ENCODE measurements around the gene MIPEP. TPM values are rescaled to one million over a fixed set of nuclear protein-coding genes. Genes with fewer than 3 reads are reported as not detected.
A peak's percentile ranks its signal among the peaks of the same experiment; 100 is the strongest.

MIPEP gene
- total and polyA plus RNA-seq, 2 donors (not counting 1 experiment from before 2014, with no cell fraction given), result 90.0 to 92.5 TPM

GRCh38 chr13:23811366-23812062 lies 77.7 kb downstream of the MIPEP start:
- Histone ChIP-seq H3K4me1 (ENCODE audit: control insufficient read depth, extremely low read depth, insufficient read depth, low read length) (peaks cover 9% of the 10 kb centered on the region), H3K36me3 (ENCODE audit: control insufficient read depth, insufficient read depth, low read length) (no peaks in the 10 kb centered on the region), H3K9ac (ENCODE audit: insufficient read depth, low read length) (no peak overlapping the region), H3K27ac (ENCODE audit: insufficient read depth, low read length) (no peak overlapping the region), H3K4me3 (replicated peaks in 1 of 4; ENCODE audit: control extremely low read depth in 1 of 4, insufficient read depth in 1 of 4, low read depth in 3 of 4, low read length in 4 of 4) (no peak overlapping the region), H3K4me2 (ENCODE audit: extremely low read depth, insufficient read depth, low read length) (no peak overlapping the region), H3K79me2 (ENCODE audit: control insufficient read depth, insufficient read depth, low read length) (no peaks in the 10 kb centered on the region), H4K20me1 (ENCODE audit: control insufficient read depth, extremely low read depth, insufficient read depth, low read length) (no peaks in the 10 kb centered on the region), H2AFZ (ENCODE audit: low read length) (no peak overlapping the region), H3K9me3 (ENCODE audit: control insufficient read depth, insufficient read depth, low read depth, low read length) (no peaks in the 10 kb centered on the region), H3K27me3 (ENCODE audit: control insufficient read depth, insufficient read depth, low read length) (no peaks in the 10 kb centered on the region)
- TF ChIP-seq CTCF (conservative IDR thresholded peaks at IDR 0.05 in 1 of 2, IDR thresholded peaks at IDR 0.05 in 1 of 2; ENCODE audit: low read depth in 1 of 2, low read length in 2 of 2) (no peak), EZH2 (IDR thresholded peaks at IDR 0.05; ENCODE audit: low read length, missing control alignments) (no peak)
- DNase-seq (ENCODE audit: low read depth in 2 of 2), result no peak

GRCh38 chr13:23810685-23811240 lies 78.4 kb downstream of the MIPEP start:
- H3K79me2 ChIP-seq (ENCODE audit: control insufficient read depth, insufficient read depth, low read length), result no peaks in the 10 kb centered on the region

GRCh38 chr13:23808803-23809202 lies 80.4 kb downstream of the MIPEP start:
- H3K4me1 ChIP-seq (ENCODE audit: control insufficient read depth, extremely low read depth, insufficient read depth, low read length), result peaks cover 9% of the 10 kb centered on the region
- H2AFZ ChIP-seq (ENCODE audit: low read length), result no peak overlapping the region
- no peak overlapping the region for H3K27ac ChIP-seq (ENCODE audit: insufficient read depth, low read length)
- H4K20me1 ChIP-seq (ENCODE audit: control insufficient read depth, extremely low read depth, insufficient read depth, low read length), result no peaks in the 10 kb centered on the region
- TF ChIP-seq EZH2 (IDR thresholded peaks at IDR 0.05; ENCODE audit: low read length, missing control alignments) (no peak), CTCF (conservative IDR thresholded peaks at IDR 0.05 in 1 of 2, IDR thresholded peaks at IDR 0.05 in 1 of 2; ENCODE audit: low read depth in 1 of 2, low read length in 2 of 2) (no peak)
- no peaks in the 10 kb centered on the region for H3K9me3 ChIP-seq (ENCODE audit: control insufficient read depth, insufficient read depth, low read depth, low read length)
- H3K79me2 ChIP-seq (ENCODE audit: control insufficient read depth, insufficient read depth, low read length), result no peaks in the 10 kb centered on the region
- H3K4me3 ChIP-seq (replicated peaks in 1 of 4; ENCODE audit: control extremely low read depth in 1 of 4, insufficient read depth in 1 of 4, low read depth in 3 of 4, low read length in 4 of 4), result no peak overlapping the region
- no peaks in the 10 kb centered on the region for H3K27me3 ChIP-seq (ENCODE audit: control insufficient read depth, insufficient read depth, low read length)
- no peaks in the 10 kb centered on the region for H3K36me3 ChIP-seq (ENCODE audit: control insufficient read depth, insufficient read depth, low read length)
- H3K9ac ChIP-seq (ENCODE audit: insufficient read depth, low read length), result no peak overlapping the region
- DNase-seq (ENCODE audit: low read depth in 2 of 2), result no peak
- no peak overlapping the region for H3K4me2 ChIP-seq (ENCODE audit: extremely low read depth, insufficient read depth, low read length)

More at GRCh38 chr13:23810685-23811240, 78.4 kb downstream of the MIPEP start:
- Histone ChIP-seq H3K27me3 (ENCODE audit: control insufficient read depth, insufficient read depth, low read length) (no peaks in the 10 kb centered on the region), H3K9me3 (ENCODE audit: control insufficient read depth, insufficient read depth, low read depth, low read length) (no peaks in the 10 kb centered on the region), H2AFZ (ENCODE audit: low read length) (no peak overlapping the region), H3K4me3 (replicated peaks in 1 of 4; ENCODE audit: control extremely low read depth in 1 of 4, insufficient read depth in 1 of 4, low read depth in 3 of 4, low read length in 4 of 4) (no peak overlapping the region), H3K9ac (ENCODE audit: insufficient read depth, low read length) (no peak overlapping the region), H3K27ac (ENCODE audit: insufficient read depth, low read length) (no peak overlapping the region), H4K20me1 (ENCODE audit: control insufficient read depth, extremely low read depth, insufficient read depth, low read length) (no peaks in the 10 kb centered on the region), H3K4me1 (ENCODE audit: control insufficient read depth, extremely low read depth, insufficient read depth, low read length) (peaks cover 9% of the 10 kb centered on the region), H3K4me2 (ENCODE audit: extremely low read depth, insufficient read depth, low read length) (no peak overlapping the region), H3K36me3 (ENCODE audit: control insufficient read depth, insufficient read depth, low read length) (no peaks in the 10 kb centered on the region)
- TF ChIP-seq CTCF (conservative IDR thresholded peaks at IDR 0.05 in 1 of 2, IDR thresholded peaks at IDR 0.05 in 1 of 2; ENCODE audit: low read depth in 1 of 2, low read length in 2 of 2), result peak in 1 of 2 donors; percentile 13
- no peak for TF ChIP-seq EZH2 (IDR thresholded peaks at IDR 0.05; ENCODE audit: low read length, missing control alignments)
- no peak for DNase-seq (ENCODE audit: low read depth in 2 of 2)
